Head of caudate nucleus (tissue), 42 donors: Measurements from ENCODE around the gene METTL8.
"Not testable (repeated sequence)": the region's sequence is repeated elsewhere in the genome, so short reads cannot be mapped to it uniquely, and the experiment has no call there.

Source experiments
- DNase-seq, 42 donors: peaks; one replicate each; pipeline versions ENCODE4 v3.0.0 to v3.0.0-alpha.2; 2020 to 2021; ENCODE audit warnings: mixed read lengths in 7 of 42
- intact Hi-C: fragments of 100-400 bp; cut with DNase I; formaldehyde crosslinking; loops from one replicate; pipeline ENCODE4 v1.15.0; 2022

The METTL8 gene

GRCh38 chr2:171367692-171368091 lies 66.1 kb downstream of the METTL8 start:
- intact Hi-C loops = no loop called here
- DNase-seq = no peak

- intact Hi-C loops = no loop called here
- DNase-seq = no peak
These were observed 68.0 kb downstream of the METTL8 start for GRCh38 chr2:171365778-171366177.

- no peak for DNase-seq
- intact Hi-C loops = no loop called here
These were observed 68.6 kb downstream of the METTL8 start for GRCh38 chr2:171365232-171365631.

GRCh38 chr2:171362396-171362795 lies 71.4 kb downstream of the METTL8 start:
- intact Hi-C loops = no loop called here

GRCh38 chr2:171360905-171361304 lies 72.9 kb downstream of the METTL8 start:
- no peak for DNase-seq
- intact Hi-C loops = no loop called here

More at GRCh38 chr2:171362396-171362795, 71.4 kb downstream of the METTL8 start:
- DNase-seq = no peak

- intact Hi-C loops, DNase-seq: not testable (repeated sequence)
These were observed 80.0 kb downstream of the METTL8 start for GRCh38 chr2:171353746-171354145.

- DNase-seq = no peak
- intact Hi-C loops = no loop called here
These were observed 85.7 kb downstream of the METTL8 start for GRCh38 chr2:171348056-171348455.

- no peak for DNase-seq
- intact Hi-C loops = no loop called here
These were observed 86.2 kb downstream of the METTL8 start for GRCh38 chr2:171347591-171348032.

GRCh38 chr2:171346723-171347557 lies 86.8 kb downstream of the METTL8 start:
- intact Hi-C loops = no loop called here

GRCh38 chr2:171345971-171346722 lies 87.6 kb downstream of the METTL8 start:
- intact Hi-C loops = no loop called here
- DNase-seq = no peak

More at GRCh38 chr2:171346723-171347557, 86.8 kb downstream of the METTL8 start:
- DNase-seq = peak in 1 of 42 donors; percentile 24

GRCh38 chr2:171344182-171344581 lies 89.6 kb downstream of the METTL8 start:
- intact Hi-C loops = no loop called here
- DNase-seq = no peak

- intact Hi-C loops = no loop called here
- DNase-seq = no peak
These were observed 91.8 kb downstream of the METTL8 start for GRCh38 chr2:171342067-171342413.

- no peak for DNase-seq
These were observed 92.3 kb downstream of the METTL8 start for GRCh38 chr2:171341394-171342066.

GRCh38 chr2:171334946-171335345 lies 98.8 kb downstream of the METTL8 start:
- DNase-seq = no peak
- intact Hi-C loops = no loop called here

More at GRCh38 chr2:171341394-171342066, 92.3 kb downstream of the METTL8 start:
- intact Hi-C loops = no loop called here

GRCh38 chr2:171334171-171334570 lies 99.6 kb downstream of the METTL8 start:
- DNase-seq = no peak
- intact Hi-C loops = no loop called here

GRCh38 chr2:171330155-171330956 lies 103.4 kb downstream of the METTL8 start:
- intact Hi-C loops = no loop called here
- DNase-seq = no peak

GRCh38 chr2:171327043-171327496 lies 106.7 kb downstream of the METTL8 start:
- DNase-seq = no peak
- intact Hi-C loops = no loop called here

- intact Hi-C loops = no loop called here
These were observed 107.8 kb downstream of the METTL8 start for GRCh38 chr2:171325886-171326585.

More at GRCh38 chr2:171325886-171326585, 107.8 kb downstream of the METTL8 start:
- no peak for DNase-seq
